ENCODE results near the gene TCF7.

- TF ChIP-seq CTCF (IDR thresholded peaks at IDR 0.05 in 4 of 5, conservative IDR thresholded peaks at IDR 0.05 in 1 of 5) = no peak
- no peak for TF ChIP-seq POLR2A (IDR thresholded peaks at IDR 0.05)
Measured at GRCh38 chr5:134133188-134133994, 18.9 kb downstream of the TCF7 start.
